Measurements from ENCODE around the gene DNPH1.
A peak's percentile ranks its signal among the peaks of the same experiment; 100 is the strongest.

Gene DNPH1

GRCh38 chr6:43269273-43270007 lies 40.2 kb upstream of the DNPH1 start:
- TF ChIP-seq CTCF (IDR thresholded peaks at IDR 0.05; ENCODE audit: low read depth, low read length, missing control alignments): no peak
- H3K4me3 ChIP-seq (replicated peaks; ENCODE audit: low read depth, low read length): peak overlapping the region; percentile 12; the same call in 1 of the 2 replicates
- no peak for DNase-seq (ENCODE audit: extremely low read depth, low read depth)

- TF ChIP-seq CTCF (IDR thresholded peaks at IDR 0.05; ENCODE audit: low read depth, low read length, missing control alignments): no peak
- H3K4me3 ChIP-seq (replicated peaks; ENCODE audit: low read depth, low read length): no peak overlapping the region
- DNase-seq (ENCODE audit: extremely low read depth, low read depth): no peak
Observed at GRCh38 chr6:43268782-43269272, 39.5 kb upstream of the DNPH1 start.

GRCh38 chr6:43268355-43268700 lies 39.0 kb upstream of the DNPH1 start:
- no peak for DNase-seq (ENCODE audit: extremely low read depth, low read depth)
- no peak for TF ChIP-seq CTCF (IDR thresholded peaks at IDR 0.05; ENCODE audit: low read depth, low read length, missing control alignments)
- no peak overlapping the region for H3K4me3 ChIP-seq (replicated peaks; ENCODE audit: low read depth, low read length)

- no peak overlapping the region for H3K4me3 ChIP-seq (replicated peaks; ENCODE audit: low read depth, low read length)
- no peak for TF ChIP-seq CTCF (IDR thresholded peaks at IDR 0.05; ENCODE audit: low read depth, low read length, missing control alignments)
- no peak for DNase-seq (ENCODE audit: extremely low read depth, low read depth)
Observed at GRCh38 chr6:43267619-43268354, 38.5 kb upstream of the DNPH1 start.

- no peak for TF ChIP-seq CTCF (IDR thresholded peaks at IDR 0.05; ENCODE audit: low read depth, low read length, missing control alignments)
- H3K4me3 ChIP-seq (replicated peaks; ENCODE audit: low read depth, low read length): no peak overlapping the region
- DNase-seq (ENCODE audit: extremely low read depth, low read depth): no peak
Observed at GRCh38 chr6:43265564-43265963, 36.3 kb upstream of the DNPH1 start.

- no peak for DNase-seq (ENCODE audit: extremely low read depth, low read depth)
- no peak for TF ChIP-seq CTCF (IDR thresholded peaks at IDR 0.05; ENCODE audit: low read depth, low read length, missing control alignments)
- H3K4me3 ChIP-seq (replicated peaks; ENCODE audit: low read depth, low read length): no peak overlapping the region
Observed at GRCh38 chr6:43264599-43265145, 35.4 kb upstream of the DNPH1 start.
